ENCODE data around the gene PTPRA.
"Not testable (repeated sequence)": the region's sequence is repeated elsewhere in the genome, so short reads cannot be mapped to it uniquely, and the experiment has no call there.

The PTPRA gene

DNA sequence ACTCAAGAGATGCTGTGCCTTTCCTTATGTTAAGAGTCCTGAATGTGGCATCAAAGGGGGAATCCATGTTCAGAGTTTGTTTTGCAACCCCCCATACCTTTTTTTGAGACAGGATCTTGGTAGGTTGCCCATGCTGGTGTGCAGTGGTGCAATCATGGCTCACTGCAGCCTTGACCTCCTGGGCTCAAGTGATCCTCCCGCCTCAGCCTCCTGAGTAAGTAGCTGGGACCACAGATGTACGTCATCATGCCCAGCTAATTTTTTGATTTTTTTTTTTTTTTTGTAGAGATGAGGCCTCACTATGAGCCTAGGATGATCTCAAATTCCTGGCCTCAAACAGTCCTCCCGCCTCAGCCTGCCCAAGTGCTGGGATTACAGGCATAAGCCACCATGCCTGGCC, 16.5 kb downstream of the PTPRA start:
- no peak for DNase-seq (ENCODE audit: low spot score)

- no peak for DNase-seq (ENCODE audit: low spot score)
These were observed 17.5 kb downstream of the PTPRA start for GRCh38 chr20:2890742-2891141.

DNA sequence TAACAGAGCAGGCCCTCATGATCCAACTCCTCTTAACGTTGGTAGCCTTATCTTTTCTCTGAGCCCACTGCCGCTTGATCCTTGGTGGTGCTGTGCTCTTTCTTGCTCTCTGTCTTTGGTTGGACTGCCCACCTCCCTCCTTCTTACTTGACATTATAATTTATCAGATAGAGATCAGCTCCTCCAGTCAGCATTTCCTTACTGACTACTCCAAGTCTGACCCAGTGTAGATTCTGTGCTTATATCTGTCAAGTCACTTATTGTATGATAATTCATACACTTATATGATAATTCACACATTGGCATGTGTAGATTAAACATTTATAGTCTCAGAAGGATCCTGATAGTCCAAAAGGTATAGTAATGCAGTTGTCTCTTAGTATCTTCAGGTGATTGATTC, 18.1 kb downstream of the PTPRA start:
- no peak for DNase-seq (ENCODE audit: low spot score)

DNA sequence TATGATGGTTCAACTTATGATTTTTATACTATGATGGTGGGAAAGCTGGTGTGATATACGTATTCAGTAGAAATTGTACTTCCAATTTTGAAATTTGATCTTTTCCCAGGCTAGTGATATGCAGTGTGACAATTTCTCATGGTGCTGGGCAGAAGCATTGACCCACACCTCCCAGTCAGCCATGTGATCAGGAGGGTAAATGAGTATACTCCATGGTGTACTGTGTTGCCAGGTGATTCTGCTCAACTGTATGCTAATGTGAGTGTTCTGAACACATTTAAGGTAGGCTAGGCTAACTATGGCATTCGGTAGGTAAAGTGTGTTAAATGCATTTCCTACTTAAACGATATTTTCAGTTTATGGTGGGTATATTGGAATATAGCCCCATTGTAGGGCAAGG, 19.1 kb downstream of the PTPRA start:
- no peak for DNase-seq (ENCODE audit: low spot score)

- no peak for DNase-seq (ENCODE audit: low spot score)
These were observed 20.9 kb downstream of the PTPRA start for GRCh38 chr20:2894221-2894620.

GRCh38 chr20:2895154-2895553, 21.9 kb downstream of the PTPRA start:
- DNase-seq (ENCODE audit: low spot score), result not testable (repeated sequence)

DNA sequence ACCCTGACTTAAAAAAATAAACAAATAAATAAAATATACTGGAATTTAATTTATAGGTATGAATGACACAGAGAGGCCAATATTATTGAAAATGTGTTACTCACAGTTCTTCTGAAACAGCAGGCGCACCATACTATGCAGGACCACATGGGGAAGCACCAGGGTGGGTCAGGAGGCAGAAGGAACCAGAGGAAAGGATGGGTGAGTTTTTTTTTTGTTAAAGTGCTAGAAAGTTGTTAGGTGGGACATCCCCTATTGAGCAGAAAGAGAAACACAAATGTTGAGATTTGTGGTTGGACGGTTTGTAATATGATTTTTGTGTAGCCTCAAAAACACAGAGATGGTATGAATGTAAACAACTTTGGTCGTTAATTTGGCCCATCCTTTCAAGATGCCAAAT, 26.0 kb downstream of the PTPRA start:
- no peak for DNase-seq (ENCODE audit: low spot score)

DNA sequence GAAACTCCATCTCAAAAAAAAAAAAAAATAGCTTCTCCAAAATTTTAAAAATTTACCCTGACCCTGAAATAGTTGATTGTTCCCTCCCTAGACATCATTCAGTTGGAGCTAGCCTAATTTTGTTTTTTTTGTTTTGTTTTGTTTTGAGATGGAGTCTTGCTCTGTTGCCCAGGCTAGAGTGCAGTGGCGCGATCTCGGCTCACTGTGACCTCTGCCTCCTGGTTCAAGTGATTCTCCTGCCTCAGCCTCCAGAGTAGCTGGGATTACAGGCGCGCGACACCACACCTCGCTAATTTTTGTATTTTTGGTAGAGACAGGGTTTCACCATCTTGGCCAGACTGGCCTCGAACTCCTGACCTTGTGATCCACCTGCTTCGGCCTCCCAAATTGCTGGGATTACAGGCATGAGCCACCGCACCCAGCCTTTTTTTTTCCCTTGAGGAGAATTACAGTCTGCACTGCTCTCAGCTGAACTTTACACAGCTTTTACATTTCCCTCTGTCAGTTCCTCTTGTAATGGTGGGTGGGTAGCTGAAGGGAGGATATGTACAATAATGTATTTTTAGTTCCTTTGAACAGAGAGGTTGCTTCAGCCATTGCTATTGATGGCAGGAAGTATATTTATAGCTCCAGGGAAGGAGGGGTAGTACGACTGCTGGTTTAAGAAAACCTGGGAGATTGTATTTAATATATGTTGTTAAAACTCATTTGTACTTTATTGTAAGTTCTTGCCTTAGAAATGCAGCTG, 27.7 kb downstream of the PTPRA start:
- no peak for DNase-seq (ENCODE audit: low spot score)

- no peak for DNase-seq (ENCODE audit: low spot score)
These were observed 29.0 kb downstream of the PTPRA start for GRCh38 chr20:2902291-2902690.

DNA sequence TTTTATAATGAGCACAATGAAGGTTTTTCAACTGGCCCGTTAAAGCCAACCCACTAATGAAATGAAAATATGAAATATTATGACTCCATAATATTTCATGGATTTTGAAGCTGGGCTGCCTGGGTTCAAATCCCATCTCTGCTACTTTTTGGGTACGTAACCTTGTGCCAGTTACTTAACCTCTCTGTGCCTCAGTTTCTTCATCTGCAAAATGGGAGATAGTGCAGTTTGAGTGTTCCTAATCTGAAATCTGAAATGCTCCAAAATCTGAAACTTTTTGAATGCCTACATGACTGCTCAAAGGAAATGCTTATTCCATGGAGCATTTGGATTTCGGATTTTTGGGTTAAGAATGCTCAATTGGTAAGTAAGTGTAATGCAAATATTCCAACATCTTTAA, 29.5 kb downstream of the PTPRA start:
- DNase-seq (ENCODE audit: low spot score), result no peak

- DNase-seq (ENCODE audit: low spot score), result no peak
These were observed 30.4 kb downstream of the PTPRA start for GRCh38 chr20:2903686-2904085.

GRCh38 chr20:2907519-2907918, 34.2 kb downstream of the PTPRA start:
- DNase-seq (ENCODE audit: low spot score), result no peak

DNA sequence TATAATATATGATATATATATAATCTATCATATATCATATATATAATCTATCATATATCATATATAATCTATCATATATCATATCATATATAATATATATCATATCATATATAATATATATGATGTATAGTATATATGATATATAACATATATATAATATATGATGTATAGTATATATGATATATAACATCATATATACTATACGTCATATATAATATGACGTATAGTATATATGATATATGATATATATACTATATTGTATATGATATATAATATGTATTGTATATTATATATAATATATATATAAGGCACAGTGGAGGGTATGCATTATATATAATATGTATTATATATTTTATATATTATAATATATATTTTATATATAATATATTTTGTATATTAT, 36.7 kb downstream of the PTPRA start:
- no peak for DNase-seq (ENCODE audit: low spot score)

DNA sequence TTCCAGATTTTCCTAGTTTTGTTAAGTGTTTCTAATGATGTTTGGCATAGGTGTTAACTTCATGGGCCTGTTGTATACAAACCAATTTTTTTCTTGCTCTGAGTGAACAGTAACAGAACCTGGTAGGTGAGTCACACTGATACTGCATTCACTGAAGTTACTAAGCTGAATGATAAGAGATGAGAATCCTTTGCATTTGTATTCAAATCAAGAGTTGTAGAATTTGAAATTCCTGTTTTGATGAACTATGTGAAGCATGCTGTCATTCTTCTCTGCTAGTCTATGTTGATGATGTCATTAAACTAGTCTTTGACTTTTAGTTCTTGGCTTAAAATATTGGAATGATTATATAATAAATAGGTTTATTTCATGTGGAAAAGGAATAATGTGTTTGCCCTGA, 37.9 kb downstream of the PTPRA start:
- DNase-seq (ENCODE audit: low spot score), result no peak

DNA sequence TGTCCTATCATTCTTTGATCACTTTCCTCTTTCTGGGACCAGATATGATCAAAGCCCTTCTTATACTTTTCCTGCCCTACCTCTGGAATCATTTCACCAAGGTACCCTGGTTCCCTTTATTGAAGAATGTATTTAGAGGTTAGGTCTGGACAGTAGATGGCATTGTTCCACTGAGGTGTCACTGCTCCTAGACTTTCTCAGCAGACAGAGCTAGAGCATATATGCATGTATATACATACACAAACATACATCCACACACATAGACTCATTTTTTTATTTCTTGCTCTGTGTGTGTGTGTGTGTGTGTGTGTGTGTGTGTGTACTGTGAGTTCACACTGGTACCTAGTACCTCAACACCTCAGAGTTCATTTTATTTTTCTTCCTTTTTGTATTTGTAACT, 40.9 kb downstream of the PTPRA start:
- DNase-seq (ENCODE audit: low spot score), result no peak

DNA sequence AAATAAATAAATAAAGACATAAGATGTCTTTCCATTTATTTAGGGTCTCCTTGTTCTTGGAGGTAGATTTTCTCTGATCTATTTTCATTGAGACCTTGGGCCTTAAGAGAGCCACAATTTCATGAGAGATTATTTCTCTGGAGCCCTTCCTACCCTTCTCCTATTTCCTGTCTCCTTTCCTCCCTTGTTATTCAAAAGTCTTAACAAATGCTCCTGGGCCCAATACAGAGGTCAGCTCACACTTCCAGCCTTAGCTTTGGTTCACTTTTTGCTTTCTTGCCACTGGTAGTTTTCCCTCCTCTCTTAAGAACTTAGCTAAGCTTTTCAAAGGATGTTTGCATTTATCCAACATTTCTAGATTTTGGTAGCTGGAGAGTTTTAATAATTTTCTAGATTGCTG, 44.0 kb downstream of the PTPRA start:
- no peak for DNase-seq (ENCODE audit: low spot score)

- no peak for DNase-seq (ENCODE audit: low spot score)
These were observed 45.1 kb downstream of the PTPRA start for GRCh38 chr20:2918096-2919049.

DNA sequence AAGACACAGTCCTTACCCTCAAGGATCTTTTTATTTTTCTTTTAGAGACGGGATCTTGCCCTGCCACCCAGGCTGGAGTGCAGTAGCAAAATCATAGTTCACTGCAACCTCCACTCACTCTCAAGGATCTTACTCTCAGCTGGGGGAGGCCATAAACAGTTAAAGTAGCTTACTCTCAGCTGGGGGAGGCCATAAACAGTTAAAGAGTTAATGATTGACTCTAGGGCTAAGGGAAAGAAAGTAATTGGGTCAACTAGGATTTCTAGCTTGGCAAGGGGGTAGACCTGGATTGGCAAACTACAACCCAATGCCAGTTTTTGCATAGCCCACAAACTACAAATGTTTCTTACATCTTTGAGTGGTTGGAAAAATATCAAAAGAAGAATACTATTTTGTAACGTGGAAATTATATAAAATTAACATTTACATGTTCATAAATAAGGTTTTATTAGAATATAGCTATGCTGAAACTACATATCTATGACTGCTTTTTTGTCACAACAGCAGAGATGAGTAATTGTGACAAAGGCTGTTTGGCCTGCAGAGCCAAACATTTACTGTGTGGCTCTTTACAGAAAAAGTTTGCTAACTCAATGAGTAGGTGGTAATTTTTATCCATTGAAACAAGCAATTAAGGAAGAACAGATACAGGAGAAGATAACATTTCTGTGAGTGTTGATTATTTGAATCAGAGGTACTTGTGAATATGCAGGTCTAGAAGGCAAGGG, 46.4 kb downstream of the PTPRA start:
- no peak for DNase-seq (ENCODE audit: low spot score)

GRCh38 chr20:2920473-2920872, 47.2 kb downstream of the PTPRA start:
- DNase-seq (ENCODE audit: low spot score), result no peak

DNA sequence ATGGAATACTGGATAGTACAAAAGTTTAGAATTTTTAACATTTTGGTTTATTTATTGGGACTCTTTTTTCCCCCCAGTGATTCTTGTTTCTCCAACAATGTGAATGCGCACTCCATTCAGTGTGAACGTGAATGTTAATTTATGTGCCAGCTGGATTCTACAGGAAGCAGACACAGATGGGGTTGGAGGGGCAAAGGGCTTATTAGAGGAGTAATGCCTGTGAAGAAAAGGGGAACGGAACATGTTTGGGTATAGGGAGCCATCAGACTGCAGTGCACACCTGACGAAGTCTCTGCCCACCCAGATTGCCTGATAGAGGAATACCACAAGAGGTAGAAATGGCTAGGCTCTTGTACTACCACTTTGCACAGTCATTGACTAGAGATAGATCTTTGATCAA, 48.2 kb downstream of the PTPRA start:
- no peak for DNase-seq (ENCODE audit: low spot score)

GRCh38 chr20:2922957-2923356, 49.7 kb downstream of the PTPRA start:
- no peak for DNase-seq (ENCODE audit: low spot score)

- DNase-seq (ENCODE audit: low spot score), result no peak
These were observed 57.3 kb downstream of the PTPRA start for GRCh38 chr20:2930538-2930937.

- no peak for DNase-seq (ENCODE audit: low spot score)
These were observed 59.2 kb downstream of the PTPRA start for GRCh38 chr20:2932498-2932897.

Measured in CD4-positive, alpha-beta T cell treated with Interleukin-2 at 100 ng/mL for 4 hours (primary cell).